GM10847 (cell line): ENCODE measurements around the gene IGSF22.

Source experiments
- POLR2A ChIP-seq: IDR thresholded peaks from 2 replicates; pipeline ENCODE4 v1.6.1; 2011; ENCODE audit not compliant: insufficient read length; ENCODE audit errors: extremely low read depth

The IGSF22 gene

DNA sequence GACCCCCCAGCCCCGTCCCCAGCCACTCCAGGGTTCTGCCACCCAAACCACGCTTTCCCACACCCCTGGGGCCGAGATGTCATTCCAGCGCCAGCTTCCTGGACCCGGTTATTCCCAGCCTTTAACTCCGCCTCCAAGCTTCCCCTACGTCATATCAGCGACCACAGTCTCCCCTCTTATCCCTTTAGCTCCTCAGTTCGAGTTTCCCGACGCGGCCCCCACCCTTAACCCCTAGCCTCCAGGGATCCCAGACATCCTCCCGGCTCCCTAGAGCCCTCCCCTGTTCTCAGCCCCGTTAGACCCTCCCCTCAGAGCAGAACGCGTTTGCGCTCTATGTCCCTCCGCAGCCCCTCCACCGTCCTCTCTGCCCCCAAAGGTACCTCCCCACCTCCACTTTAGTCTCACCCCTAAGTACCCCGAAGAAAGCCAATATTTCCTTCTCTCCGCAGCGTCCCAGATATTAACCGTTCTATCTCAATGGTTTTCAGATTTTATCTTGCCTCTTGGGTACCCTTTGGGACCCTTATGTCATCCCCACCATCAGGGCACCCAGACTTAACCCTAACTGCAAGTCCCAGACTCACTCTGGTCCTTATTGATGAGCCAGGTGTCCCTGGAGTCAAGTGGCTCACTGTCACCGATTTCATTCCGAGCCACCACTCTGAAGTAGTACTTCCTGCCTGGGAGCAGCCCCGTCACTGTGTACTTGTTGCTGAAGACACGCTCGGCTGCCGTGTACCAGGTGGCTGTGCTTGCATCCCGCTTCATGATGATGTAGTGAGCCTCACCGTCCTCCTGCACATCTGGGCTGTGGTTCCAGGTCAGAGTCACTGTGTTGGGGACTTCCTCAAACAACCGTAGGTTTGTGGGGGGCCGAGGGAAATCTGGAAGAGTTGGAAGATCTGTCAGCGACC, 19.4 kb downstream of the IGSF22 start:
- no peak for TF ChIP-seq POLR2A

- no peak for TF ChIP-seq POLR2A
Measured at GRCh38 chr11:18705651-18706281, 20.2 kb downstream of the IGSF22 start.

- TF ChIP-seq POLR2A, result no peak
Measured at GRCh38 chr11:18704698-18705097, 21.3 kb downstream of the IGSF22 start.

DNA sequence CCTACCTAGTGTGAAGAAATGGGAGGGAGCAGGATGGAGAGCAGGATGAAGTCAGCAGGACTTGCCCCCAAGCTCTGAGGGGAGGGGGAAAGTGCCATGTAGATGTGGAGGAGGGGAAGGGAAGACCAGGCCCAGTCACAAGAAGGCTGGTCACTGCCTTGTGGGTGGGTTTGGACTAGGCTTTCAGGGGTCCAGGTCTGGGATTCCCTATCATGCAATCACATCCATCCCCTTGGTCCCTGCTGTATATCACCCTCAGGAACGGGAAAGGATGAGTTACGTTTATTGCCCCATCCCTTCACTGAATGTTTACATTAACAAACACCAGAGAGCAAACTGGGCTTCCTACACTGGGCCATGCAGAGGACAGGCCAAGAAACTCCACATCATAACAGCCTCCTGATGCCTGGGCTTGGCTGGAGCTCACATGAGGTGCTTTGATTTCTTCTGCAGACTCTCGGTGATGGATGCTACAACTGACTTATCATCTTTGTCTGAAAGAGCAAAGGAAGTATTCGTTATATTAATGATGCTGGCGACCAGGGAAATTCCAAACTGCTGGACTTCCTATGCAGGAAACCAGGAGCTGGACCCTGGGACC, 21.8 kb downstream of the IGSF22 start:
- TF ChIP-seq POLR2A, result no peak

- no peak for TF ChIP-seq POLR2A
Measured at GRCh38 chr11:18703001-18703763, 22.8 kb downstream of the IGSF22 start.

- TF ChIP-seq POLR2A, result no peak
Measured at GRCh38 chr11:18701614-18702216, 24.3 kb downstream of the IGSF22 start.

DNA sequence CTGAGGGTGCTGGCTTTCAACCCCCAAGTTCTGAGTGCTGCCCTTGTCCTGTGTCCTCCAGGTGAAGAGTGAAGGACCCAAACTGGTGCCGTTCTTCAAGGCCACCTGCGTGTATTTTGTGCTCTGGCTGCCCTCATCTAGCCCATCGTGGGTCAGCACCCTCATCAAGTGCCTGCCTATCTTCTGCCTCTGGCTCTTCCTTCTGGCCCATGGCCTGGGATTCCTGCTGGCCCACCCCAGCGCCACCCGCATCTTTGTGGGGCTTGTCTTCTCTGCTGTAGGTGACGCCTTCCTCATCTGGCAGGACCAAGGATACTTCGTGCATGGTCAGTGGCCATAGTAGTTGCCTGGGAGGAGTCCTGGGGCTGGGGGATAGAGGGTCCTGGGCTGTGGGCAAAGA, 25.1 kb downstream of the IGSF22 start:
- no peak for TF ChIP-seq POLR2A

DNA sequence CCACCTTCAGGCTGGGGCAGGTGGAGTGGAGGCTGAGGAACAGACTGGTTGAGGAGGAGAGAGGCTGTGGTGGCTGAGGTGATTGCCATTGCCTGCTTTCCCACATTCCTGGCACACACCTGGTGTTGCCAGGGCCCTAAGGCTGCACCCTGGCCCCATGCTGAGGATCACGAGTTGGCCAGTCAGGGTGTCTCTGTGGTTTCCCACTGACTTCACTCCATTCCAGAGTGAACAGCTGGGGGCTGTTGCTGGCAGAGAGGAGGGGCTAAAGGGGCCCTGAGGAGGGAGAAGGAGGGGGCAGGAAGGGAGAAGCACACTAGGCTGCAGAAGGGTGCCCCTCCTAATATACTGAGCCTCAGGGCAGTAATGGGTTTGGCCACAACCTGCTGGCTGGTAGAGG, 25.6 kb downstream of the IGSF22 start:
- no peak for TF ChIP-seq POLR2A

DNA sequence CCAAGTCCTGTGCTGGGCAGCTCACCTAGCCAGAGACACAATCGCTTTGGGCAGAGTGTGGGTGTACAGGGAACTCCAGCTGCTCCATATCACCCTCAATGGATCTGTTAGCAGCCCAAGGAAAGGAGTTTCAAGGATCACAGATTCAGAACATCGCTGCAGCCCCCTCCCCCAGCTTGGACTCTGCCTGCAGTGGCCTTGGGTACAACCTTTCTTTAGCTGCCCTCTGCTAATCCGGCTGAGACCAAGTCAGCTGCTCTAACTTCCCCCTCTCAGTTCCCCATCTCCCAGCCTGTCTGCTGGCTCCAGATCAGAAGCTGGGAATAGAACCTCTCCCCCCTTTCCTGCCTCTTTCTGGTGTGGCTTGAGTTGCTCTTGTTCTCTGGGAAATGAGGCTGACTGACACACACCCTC, 26.1 kb downstream of the IGSF22 start:
- TF ChIP-seq POLR2A, result no peak

DNA sequence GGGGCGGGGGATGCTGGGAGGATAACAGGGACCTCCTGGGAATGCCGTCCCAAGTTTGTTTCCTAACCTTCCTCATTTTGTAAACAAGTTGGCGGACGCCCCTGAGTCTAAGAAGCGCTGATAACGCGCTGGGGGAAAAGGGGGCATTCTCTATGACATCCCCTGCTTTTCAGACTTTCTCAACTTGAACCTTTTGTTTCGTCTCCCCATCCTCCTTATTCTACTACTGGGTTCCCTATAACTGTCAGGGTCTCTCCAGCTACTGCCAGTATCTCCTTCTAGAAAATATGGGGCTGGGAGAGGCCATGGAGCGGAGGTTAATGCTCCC, 26.8 kb downstream of the IGSF22 start:
- TF ChIP-seq POLR2A, result no peak

DNA sequence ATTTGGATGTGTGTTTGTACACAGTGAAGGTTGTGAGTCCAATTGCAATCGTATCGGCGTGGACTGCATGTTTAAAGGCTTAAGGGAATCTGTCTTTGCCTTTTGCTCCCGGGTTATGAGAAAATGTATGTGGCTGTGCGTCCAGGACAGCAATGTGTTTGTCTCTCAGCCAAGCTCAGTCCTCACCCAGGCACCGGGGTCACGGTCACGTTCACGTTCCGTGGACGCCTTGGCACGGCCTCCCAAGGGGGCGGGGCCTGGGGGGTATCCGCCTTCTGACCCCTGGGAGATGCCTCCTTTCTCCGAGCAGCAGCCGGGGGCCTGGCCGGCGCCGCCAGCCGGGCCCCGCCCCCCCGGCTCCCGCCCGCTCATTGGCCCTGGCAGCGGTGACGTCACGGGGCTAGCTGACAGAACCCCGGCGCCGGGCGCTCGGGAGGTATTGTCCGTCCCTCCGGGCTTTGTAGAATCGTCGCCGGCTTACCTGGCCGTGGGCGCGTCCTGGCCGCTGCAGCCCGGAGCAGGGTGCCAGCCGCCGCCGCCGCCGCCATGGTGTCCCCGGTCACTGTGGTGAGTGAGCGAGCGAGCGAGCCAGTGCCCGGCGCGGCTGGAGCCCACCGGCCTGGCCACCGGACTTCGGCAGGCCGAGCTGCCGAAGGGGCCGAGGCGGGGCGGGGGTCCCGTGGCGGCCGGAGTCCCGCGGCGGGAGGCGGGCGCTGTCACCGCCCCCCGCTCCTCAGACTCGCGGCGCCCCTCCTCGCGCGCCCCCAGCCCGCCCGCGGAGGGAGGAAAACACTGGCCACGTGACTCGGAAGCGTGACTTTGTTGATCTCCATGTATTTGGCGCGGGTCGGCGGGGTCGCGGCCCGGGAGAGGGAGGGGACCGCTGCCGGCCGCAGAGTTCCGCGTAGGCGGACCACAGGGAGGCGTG, 27.4 kb downstream of the IGSF22 start, which contains the start of gene TMEM86A:
TMEM86A (plus strand) TSS at position 439 of the 928 bp plus-strand sequence; CDS start at position 547, 108 bp downstream.
- no peak for TF ChIP-seq POLR2A

GRCh38 chr11:18697576-18697975, 28.4 kb downstream of the IGSF22 start:
- no peak for TF ChIP-seq POLR2A

GRCh38 chr11:18696638-18697225, 29.3 kb downstream of the IGSF22 start:
- no peak for TF ChIP-seq POLR2A
